GM21717 (cell line): Measurements from ENCODE around the gene FNDC11.

ENCODE experiments used
- ATAC-seq: cut with Tn5 transposase; IDR thresholded peaks from one replicate; pipeline ENCODE4 v1.9.1; 2021; ENCODE audit warnings: mild to moderate bottlenecking, moderate library complexity; ENCODE audit not compliant: unreplicated experiment

FNDC11 gene

GRCh38 chr20:63522981-63523611 lies 30.9 kb upstream of the FNDC11 start:
- no peak for ATAC-seq

- ATAC-seq, result no peak
Measured at GRCh38 chr20:63525185-63525584, 28.8 kb upstream of the FNDC11 start.

- ATAC-seq, result no peak
Measured at GRCh38 chr20:63525971-63526370, 28.0 kb upstream of the FNDC11 start.

DNA sequence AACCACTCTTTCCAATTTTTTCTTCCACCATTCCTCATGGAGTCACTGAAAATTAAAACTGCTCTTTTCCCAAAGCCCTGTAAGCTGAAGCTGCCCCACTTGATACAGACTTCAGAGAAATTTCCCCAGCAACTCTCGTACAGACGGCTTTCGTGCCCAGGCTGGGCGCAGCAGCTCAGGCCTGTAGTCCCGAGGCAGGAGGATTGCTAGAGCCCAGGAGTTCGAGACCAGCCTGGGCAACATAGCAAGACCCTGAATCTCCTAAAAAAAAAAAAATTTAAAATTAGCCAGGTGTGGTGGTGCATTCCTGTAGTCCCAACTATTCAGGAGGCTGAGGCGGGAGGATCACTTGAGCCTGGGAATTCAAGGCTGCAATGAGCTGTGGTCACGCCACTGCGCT lies 26.8 kb upstream of the FNDC11 start:
- ATAC-seq, result no peak

DNA sequence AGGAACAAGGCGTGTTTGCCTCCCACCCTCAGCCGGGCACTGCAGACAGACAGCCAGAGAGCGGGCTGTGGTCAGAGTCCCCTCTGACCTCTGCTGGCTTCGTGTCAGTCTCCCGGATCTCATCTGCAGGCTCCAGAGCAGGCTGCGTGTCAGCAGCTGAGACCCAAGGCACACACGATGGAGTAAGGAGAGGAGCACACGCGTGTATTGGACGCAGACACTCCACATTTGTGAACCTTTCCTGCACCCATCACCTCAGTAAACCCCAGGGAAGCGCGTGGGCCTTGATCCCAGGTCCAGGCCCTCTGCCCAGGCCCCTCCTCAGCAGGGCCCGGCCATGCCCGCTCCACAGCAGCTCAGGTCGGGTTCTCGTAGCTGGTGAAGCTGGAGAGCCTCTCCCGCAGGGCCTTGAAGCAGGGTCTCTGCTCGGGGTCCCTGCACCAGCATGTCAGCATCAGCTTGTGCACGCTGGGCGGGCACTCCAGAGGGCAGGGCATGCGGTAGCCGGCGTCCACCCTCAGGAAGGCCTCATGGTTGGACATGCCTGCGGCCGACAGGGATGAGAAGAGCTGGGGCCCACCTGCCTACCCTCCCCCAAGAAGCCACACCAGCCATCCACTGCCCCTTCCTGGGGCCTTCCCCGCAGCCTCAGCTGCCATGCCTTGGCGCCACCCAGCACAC lies 24.6 kb upstream of the FNDC11 start:
- no peak for ATAC-seq

DNA sequence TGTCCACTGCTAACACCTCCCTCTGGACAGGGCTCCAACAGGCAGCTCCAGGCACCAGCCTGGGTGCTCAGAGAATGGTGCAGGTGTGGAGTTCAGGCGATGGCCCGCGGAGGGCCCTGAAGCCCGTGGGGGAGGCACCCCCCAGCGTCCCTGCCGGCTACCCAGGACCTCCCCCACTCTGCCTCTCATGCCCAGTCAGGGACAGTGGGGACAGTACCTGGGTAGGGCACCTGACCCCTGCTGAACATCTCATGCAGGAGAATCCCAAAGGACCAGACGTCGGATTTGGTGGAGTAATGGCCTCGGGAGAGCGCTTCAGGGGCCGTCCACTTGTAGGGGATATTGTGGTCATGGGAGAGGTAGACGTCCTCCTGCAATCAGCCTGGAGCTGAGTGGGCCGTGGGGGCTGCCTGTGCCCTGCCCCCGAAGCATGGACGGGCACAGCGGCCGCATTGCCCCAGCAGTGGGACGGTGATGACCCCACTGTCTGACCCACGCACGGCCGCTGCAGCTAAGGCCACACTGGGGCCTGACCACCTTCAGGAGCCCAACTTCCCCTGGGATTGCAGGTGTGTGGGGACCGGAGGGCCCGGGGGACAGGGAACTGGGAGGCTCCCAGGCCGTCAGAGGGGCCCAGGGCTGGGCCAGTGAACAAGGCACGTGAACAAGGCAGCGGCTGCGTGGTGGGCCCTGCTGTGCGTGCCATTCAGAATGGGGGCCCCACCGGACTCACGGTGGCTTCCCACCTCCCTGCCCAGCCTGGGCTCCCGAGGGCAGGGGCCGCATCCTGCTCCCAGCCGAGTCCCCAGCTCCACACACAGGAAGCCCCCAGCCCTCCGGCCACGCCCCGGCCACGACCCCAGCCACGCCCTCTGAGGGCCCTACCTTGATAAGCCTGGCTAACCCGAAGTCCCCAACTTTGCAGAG lies 23.8 kb upstream of the FNDC11 start:
- ATAC-seq, result no peak

- no peak for ATAC-seq
Measured at GRCh38 chr20:63530788-63531160, 23.2 kb upstream of the FNDC11 start.

- ATAC-seq, result no peak
Measured at GRCh38 chr20:63531686-63532448, 22.1 kb upstream of the FNDC11 start.

GRCh38 chr20:63532449-63532971 lies 21.4 kb upstream of the FNDC11 start:
- no peak for ATAC-seq

DNA sequence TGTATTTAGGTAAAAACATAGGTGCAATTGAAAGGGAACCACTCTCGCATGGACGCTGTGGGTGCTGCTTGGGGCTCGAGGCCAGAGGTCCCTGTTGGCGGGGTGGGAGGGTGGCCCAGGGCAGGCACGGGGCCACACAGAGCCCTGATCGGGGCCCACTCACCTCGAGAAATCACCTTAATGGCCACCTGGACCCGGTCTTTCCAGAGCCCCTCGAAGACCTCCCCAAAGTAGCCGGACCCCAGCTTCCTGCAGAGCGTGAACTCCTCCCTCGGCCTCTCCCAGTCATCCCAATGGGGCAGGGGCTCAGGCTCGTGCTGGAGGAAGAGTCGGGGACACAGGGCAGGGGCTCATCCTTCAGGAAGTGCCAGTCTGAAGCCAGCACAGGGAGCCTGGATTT lies 20.6 kb upstream of the FNDC11 start:
- ATAC-seq, result no peak

DNA sequence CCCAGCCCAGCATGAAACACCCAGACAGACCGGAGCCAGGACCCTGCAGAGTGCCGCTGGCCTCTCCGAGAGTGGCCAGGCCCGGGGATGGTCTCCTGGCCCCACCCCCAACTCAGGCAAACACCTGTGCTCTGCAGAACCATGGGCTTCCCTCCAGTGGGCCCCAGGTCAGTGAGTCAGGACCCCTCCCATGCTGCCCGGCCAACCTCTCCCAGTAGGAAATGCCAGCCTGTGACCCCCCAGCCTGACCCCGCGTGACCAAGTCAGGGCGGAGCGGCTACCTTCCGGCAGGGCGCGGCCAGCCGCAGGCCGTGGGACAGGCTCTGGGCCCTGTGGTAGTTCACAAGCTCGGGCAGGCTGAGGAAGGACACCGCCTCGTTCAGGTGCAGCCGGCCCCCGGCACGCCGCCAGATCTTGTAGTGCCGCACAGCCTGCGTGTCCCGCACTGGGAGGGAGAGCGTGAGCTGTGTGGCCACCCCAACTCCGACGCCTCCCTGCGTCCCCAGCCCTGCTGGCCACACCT lies 20.0 kb upstream of the FNDC11 start:
- ATAC-seq, result no peak

DNA sequence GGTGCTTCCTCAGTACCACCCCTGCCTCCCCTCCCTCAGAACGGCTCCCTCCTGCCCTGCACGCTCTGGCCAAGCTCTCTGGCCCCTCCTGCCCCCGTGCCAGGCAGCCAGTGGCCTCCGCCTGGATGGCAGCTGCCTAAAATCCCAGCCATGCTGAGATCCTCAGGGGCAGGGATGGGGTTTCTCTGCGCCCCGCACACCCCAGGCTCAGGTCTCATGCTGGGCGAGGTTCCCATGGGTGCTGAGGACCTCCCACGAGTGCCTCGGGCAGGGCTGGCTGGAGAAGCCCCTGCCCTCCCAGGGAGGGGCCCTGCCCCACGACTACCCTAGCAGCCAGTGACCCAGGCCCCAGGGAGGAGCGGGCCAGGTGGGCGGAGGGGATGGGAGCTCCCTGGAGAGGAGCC lies 19.5 kb upstream of the FNDC11 start:
- ATAC-seq, result no peak

DNA sequence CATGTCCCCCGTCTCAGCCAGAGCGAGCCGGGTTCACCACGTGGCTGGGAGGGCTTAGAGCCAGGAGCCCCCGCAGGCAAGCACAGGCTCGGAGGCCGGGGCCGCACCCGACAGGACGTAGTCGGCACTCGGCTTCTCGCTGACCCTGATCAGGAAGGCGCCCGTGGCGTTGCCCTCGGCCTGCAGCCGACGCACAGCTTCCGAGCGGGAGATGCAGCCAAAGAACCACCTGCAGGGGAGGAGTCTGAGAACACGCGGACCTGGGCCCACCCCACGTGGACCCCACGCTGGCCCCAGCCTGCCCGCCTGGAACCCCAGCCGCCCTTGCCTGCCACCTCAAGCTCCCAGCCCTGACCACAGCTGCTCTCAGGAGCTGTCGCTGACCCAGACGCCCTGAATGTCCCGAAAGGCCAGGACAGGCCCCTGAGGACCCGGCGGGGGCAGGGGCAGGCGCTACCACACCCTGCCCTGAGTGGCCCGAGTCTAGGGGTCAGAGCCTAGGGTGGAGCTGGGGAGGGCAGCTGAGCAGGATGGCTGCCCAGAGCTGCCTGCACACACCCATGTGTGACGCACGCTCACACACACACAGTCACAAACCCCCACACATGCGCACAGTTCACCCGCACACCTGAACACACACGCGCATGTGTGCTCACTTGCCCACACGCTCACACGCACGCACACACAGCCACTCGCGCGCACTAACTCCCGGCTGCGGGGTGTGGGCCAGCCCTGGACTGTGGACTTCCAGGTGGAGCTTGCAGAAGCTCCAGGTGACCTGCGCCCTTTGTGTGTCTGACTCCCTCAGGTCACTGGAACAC lies 18.9 kb upstream of the FNDC11 start:
- no peak for ATAC-seq

GRCh38 chr20:63536241-63536977 lies 17.6 kb upstream of the FNDC11 start:
- ATAC-seq, result no peak

- no peak for ATAC-seq
Measured at GRCh38 chr20:63536997-63537524, 16.9 kb upstream of the FNDC11 start, which contains the start of gene PTK6. Gene PTK6, minus strand, starts transcription at chr20:63537376. Its CDS starts 62 bp downstream, at chr20:63537314.

- peak; percentile 65 for ATAC-seq
Measured at GRCh38 chr20:63537525-63538203, 16.3 kb upstream of the FNDC11 start.

DNA sequence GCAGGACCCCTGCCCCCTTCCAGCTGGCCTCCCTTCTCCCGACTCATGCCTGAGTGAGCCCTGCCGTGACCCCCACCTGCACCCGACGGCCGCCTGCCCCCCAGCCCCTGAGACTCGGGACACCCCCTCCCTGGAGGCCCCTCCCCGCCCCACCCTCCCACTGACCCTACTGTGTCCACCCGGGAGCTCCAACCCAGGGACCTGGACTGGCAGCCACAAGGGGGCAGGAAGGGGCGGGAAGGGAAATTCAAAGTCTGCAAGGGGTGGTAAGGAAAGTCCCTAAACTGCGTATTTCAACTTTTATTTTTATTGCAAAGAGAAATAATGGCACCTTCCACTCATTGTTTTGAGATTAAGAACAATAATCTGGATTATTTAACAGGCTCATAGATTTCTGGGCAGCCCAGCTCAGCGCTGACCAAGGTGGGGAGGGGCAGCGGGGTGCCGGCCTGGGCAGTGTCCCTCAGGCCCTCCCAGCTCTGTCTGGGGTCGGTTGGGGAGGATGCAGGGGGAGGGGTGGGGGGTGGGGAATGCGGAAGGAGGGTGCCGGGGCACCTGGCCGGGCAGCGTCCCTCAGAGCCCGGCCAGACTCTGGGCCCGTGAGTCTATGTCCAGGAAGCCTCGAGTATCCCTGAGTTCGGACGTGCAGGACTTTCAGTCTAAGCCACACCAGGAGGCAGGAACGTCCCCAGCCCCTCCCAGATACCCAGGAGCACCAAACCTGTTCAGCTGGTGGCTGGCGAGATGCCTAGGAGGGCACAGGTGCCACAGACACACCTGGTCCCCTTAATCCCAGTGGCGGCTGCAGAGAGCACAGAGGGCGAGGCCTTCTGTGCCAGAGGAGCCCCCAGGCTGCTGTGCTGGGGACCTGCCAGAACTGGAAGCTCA lies 15.5 kb upstream of the FNDC11 start:
- no peak for ATAC-seq
